ENCODE data around the gene ELP5. TPM values are rescaled to one million over a fixed set of nuclear protein-coding genes. Genes with fewer than 3 reads are reported as not detected.
A peak's percentile ranks its signal among the peaks of the same experiment; 100 is the strongest.
"Not testable (repeated sequence)": the region's sequence is repeated elsewhere in the genome, so short reads cannot be mapped to it uniquely, and the experiment has no call there.

Gene ELP5
- total and polyA plus RNA-seq, 5 donors: 37.9 to 100 (median 75.6) TPM

DNA sequence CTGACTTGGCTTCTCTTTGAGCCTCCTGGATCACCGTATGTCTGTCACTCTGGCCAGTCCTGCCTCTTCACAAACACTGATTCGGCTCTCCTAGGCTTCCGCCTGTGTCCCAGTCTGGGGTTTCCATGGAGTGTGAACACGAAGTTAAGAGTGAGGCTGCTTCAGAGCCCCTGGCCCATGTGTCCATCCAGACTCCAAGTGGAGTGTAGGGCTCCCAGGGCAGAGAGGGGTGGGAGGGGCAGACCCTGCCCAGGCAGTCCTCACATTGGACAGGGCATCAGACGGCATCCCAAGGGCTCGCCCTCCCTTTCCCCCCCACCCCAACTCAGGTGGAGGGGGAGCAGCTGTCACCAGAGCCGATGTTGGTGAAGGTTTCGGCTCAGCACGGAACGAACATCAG is 8.2 kb upstream of the ELP5 start:
- intact Hi-C loops (cut with DNase I); ATAC-seq; H3K9me3 ChIP-seq (ENCODE audit: control insufficient read depth, low read length); H3K4me3 ChIP-seq (ENCODE audit: low read length); H3K27ac ChIP-seq (ENCODE audit: low read length); H3K27me3 ChIP-seq (ENCODE audit: control insufficient read depth, insufficient read depth); H3K4me1 ChIP-seq (ENCODE audit: control insufficient read depth, insufficient read depth, low read length): not testable (repeated sequence)
- 78% methylated on average over 10 of the region's 10 CpGs for WGBS
- peak in 1 of 3 donors; percentile 47 for DNase-seq

DNA sequence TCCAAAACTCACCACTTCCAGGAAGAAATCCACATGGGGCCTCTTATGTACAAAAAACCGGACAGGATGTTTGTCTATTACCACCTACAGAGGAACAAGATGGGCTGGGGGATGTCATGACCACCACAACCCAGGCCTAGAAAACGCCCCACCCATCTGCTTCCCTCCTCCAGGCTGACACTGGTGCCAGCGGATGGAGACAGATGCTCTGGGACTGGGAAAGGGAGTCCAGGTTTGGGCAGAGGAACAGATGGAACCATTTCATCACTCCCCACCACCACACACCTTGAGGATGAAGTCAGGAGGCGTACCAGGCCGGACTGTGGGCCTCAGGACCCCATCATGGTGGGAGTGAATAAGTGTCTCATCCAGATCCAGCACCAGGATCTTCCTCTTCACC is 5.2 kb upstream of the ELP5 start:
- Histone ChIP-seq H3K4me3 (ENCODE audit: low read length) (no peak overlapping the region), H3K9me3 (ENCODE audit: control insufficient read depth, low read length) (no peaks in the 10 kb centered on the region), H3K27me3 (ENCODE audit: control insufficient read depth, insufficient read depth) (no peaks in the 10 kb centered on the region), H3K4me1 (ENCODE audit: control insufficient read depth, insufficient read depth, low read length) (peaks cover 14% of the 10 kb centered on the region), H3K27ac (ENCODE audit: low read length) (no peak overlapping the region)
- DNase-seq: no peak
- intact Hi-C loops (cut with DNase I): no loop called here
- no peak for ATAC-seq
- WGBS: 91% methylated on average over 5 of the region's 5 CpGs

DNA sequence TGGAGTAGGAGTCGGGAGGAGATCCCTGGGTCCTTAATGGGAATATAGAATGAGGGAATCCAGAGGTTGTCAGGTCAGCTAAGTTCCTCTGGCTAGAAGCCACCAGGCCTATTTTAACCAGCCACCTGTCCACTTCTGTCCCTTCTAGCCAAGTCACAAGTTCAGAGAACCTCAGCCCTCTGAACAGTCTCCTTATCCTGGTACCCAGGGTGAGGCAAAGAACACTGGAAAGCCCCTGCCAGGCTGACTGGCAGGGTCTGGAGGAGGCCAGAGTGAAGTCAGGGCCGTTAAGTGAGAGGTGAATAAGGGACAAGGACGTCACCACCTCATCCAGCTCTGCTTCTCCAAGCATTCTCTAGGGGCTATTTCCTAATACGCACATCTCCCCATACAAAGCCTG is 3.2 kb upstream of the ELP5 start:
- peak overlapping the region; percentile 53 for H3K27ac ChIP-seq (ENCODE audit: low read length)
- intact Hi-C loops (cut with DNase I): no loop called here
- peak in 1 of 3 donors; percentile 1 for DNase-seq
- H3K9me3 ChIP-seq (ENCODE audit: control insufficient read depth, low read length): no peaks in the 10 kb centered on the region
- no peaks in the 10 kb centered on the region for H3K27me3 ChIP-seq (ENCODE audit: control insufficient read depth, insufficient read depth)
- H3K4me1 ChIP-seq (ENCODE audit: control insufficient read depth, insufficient read depth, low read length): peaks cover 13% of the 10 kb centered on the region
- no peak overlapping the region for H3K4me3 ChIP-seq (ENCODE audit: low read length)
- WGBS: 73% methylated on average over 4 of the region's 4 CpGs
- ATAC-seq: no peak

DNA sequence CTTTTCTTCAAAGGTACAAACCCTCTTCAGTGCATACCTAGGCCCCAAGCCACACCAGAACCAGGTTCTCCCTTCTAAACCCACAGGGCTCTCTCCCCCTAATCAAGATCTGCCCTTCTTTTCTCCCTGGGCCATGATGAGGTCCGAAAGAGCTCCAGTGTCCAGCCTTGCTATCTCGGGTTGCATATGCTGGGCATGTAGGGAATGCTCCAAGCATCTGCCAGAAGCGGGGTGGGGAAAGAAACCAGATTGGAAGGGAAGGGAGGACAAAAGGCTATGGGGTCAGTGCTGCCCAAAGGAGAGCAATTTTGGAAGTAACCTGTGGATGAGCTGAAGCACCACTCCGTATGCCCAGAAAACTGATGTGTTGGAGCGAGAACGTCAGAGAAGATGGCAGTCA is 2.8 kb upstream of the ELP5 start:
- no peak for ATAC-seq
- DNase-seq: no peak
- peak overlapping the region; percentile 55 for H3K27ac ChIP-seq (ENCODE audit: low read length)
- H3K9me3 ChIP-seq (ENCODE audit: control insufficient read depth, low read length): no peaks in the 10 kb centered on the region
- WGBS: 67% methylated on average over 6 of the region's 6 CpGs
- no peak overlapping the region for H3K4me3 ChIP-seq (ENCODE audit: low read length)
- peaks cover 13% of the 10 kb centered on the region for H3K4me1 ChIP-seq (ENCODE audit: control insufficient read depth, insufficient read depth, low read length)
- intact Hi-C loops (cut with DNase I): no loop called here
- H3K27me3 ChIP-seq (ENCODE audit: control insufficient read depth, insufficient read depth): no peaks in the 10 kb centered on the region

DNA sequence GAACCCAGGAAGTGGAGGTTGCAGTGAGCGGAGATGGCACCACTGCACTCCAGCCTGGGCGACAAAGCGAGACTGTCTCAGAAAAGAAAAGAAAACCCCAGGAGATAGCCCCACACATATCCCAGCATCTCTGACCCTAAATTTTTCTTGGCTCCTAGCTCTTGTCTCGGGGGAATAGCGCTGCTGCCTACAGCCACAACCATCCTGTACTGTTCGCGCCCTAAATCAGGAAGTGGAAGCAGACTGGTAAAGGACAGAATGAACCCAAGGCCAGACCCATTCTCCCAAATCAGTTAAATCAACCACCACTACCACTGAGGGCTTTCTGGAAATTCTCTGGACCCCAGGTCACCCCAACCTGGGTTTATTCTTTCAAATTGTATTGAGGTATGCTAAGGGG is 2.2 kb upstream of the ELP5 start:
- H3K27ac ChIP-seq (ENCODE audit: low read length): peak overlapping the region; percentile 91
- DNase-seq: no peak
- H3K9me3 ChIP-seq (ENCODE audit: control insufficient read depth, low read length): no peaks in the 10 kb centered on the region
- no peaks in the 10 kb centered on the region for H3K27me3 ChIP-seq (ENCODE audit: control insufficient read depth, insufficient read depth)
- peaks cover 13% of the 10 kb centered on the region for H3K4me1 ChIP-seq (ENCODE audit: control insufficient read depth, insufficient read depth, low read length)
- WGBS: 84% methylated on average over 7 of the region's 7 CpGs
- intact Hi-C loops (cut with DNase I): no loop called here
- ATAC-seq: no peak
- H3K4me3 ChIP-seq (ENCODE audit: low read length): peak overlapping the region; percentile 97

DNA sequence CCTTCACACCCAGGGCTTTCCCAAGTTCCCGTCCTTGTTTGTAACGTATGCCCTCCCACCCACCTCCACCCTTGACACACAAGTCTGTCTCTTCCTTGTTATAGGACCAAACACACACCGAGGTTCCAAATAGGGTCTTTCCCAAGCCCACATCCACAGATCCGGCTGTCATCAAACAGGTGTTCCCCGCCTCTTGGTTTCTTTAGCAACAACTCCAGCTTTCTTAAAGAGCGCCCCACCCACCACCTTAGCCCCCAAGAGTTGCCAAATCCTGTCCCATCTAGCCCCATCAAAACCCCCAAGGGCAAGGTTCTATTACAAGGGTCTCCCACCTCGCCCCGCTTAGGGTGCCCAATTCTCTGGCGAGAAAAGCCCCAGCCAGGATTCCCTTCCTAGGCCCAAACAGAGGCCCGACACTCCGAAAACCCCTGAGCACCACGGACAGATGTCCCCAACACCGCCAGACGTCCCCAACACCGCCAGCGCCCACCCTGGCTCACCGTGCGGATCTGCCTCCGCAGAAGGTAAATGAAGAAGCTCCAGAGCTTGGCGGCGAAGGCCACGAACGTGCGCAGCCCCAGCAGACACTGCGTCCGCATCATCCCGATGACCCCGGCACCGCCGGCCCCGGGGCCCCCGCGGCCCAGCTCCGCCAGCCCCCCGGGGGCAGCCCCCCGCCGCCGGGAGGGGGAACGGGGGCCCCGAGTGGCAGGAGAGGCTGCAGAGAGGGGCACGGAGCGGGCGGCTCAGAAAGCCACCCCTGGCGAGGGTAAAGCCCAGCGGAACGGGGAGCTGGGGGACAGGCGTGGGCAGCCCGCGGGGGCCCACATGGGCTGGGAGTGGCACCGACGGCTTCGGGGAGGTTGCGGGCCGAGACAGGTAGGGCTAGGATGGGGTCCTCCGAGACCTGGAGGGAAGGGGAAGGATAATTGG is 1.1 kb upstream of the ELP5 start:
- intact Hi-C loops (cut with DNase I): no loop called here
- no peaks in the 10 kb centered on the region for H3K27me3 ChIP-seq (ENCODE audit: control insufficient read depth, insufficient read depth)
- DNase-seq: peak in 1 of 3 donors; percentile 74
- no peak for ATAC-seq
- peaks cover 13% of the 10 kb centered on the region for H3K4me1 ChIP-seq (ENCODE audit: control insufficient read depth, insufficient read depth, low read length)
- H3K9me3 ChIP-seq (ENCODE audit: control insufficient read depth, low read length): no peaks in the 10 kb centered on the region
- H3K4me3 ChIP-seq (ENCODE audit: low read length): peak overlapping the region; percentile 97
- H3K27ac ChIP-seq (ENCODE audit: low read length): peak overlapping the region; percentile 91
- WGBS: under 1% methylated on average over 55 of the region's 55 CpGs

DNA sequence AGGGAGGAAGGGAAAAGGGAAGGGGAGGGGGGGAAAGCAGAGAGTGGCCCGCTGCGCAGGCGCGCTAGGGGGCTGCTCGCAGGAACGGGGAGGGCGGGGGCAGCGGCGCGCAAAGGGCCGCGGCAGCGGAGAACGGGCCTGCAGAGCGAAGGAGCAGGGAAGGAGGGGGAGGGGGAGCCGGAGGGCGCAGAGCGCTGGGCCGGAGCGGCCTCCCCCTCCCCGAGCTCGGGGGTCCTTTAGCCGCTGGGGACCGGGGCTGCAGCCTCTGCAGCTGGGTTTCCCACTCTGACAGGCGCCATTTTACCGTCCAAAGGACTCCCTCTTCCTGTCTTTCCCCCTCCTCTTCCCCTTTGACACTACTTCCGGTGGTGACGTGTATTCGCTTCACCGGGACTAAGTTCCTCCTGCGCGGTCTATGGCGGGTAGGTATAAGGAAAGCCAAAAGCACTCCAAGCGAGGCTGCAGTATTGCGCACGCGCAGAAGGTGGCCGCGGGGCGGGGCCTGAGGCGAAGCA is 297 bp upstream of the ELP5 start, which contains the start of gene CTDNEP1:
Gene CTDNEP1, minus strand, starts transcription at position 74 of the 515 bp plus-strand sequence. CDS start 438 bp downstream, outside the sequence.
- ATAC-seq (peak; percentile 96 to 97), DNase-seq (peak; percentile 97 to 99 (median 99))
- Histone ChIP-seq H3K27ac (ENCODE audit: low read length) (peak within 1 kb of the TSS; percentile 99), H3K27me3 (ENCODE audit: control insufficient read depth, insufficient read depth) (no peaks in the 10 kb centered on the region), H3K4me1 (ENCODE audit: control insufficient read depth, insufficient read depth, low read length) (peaks cover 13% of the 10 kb centered on the region), H3K4me3 (ENCODE audit: low read length) (peak within 1 kb of the TSS; percentile 97), H3K9me3 (ENCODE audit: control insufficient read depth, low read length) (no peaks in the 10 kb centered on the region)
- 1% methylated on average over 40 of the region's 41 CpGs for WGBS
- intact Hi-C loops (cut with DNase I): no loop called here

DNA sequence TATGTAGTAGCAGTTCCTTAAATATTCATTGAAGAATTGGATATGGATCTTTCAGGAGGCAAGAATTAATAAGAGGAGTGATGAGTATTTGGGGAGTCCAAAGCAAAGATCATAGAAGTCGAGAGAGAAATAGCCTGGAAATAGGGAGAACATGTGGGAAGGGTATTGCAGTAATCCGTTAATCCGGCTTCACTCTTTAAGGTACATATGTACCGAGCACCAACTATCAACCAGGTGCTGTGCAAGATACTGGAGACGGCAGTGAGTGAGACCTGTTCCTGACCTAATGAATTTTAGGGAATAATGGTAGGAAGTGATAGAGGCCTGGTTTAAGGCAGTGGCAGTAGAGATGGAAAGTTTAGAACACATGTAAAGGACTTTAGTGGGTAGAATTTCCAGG is 1.1 kb downstream of the ELP5 start:
- intact Hi-C loops (cut with DNase I): no loop called here
- H3K4me1 ChIP-seq (ENCODE audit: control insufficient read depth, insufficient read depth, low read length): peaks cover 13% of the 10 kb centered on the region

DNA sequence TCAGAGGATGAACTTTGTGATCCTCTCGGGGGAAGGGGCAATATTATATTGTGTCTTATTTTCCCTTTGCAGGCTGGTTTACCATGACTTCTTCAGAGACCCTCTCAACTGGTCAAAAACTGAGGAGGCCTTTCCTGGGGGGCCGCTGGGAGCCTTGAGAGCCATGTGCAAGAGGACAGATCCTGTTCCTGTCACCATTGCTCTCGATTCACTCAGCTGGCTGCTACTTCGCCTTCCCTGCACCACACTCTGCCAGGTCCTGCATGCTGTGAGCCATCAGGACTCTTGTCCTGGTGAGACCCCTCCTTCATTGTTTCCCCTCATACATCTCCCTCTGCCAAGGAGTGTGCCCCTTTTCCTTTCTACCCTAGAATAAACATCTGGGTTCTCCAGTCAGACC is 2.5 kb downstream of the ELP5 start:
- DNase-seq: no peak
- H3K27ac ChIP-seq (ENCODE audit: low read length): no peak overlapping the region
- no peak for ATAC-seq
- no peak overlapping the region for H3K4me3 ChIP-seq (ENCODE audit: low read length)
- peaks cover 6% of the 10 kb centered on the region for H3K4me1 ChIP-seq (ENCODE audit: control insufficient read depth, insufficient read depth, low read length)
- intact Hi-C loops (cut with DNase I): no loop called here
- WGBS: 95% methylated on average over 4 of the region's 4 CpGs
- H3K27me3 ChIP-seq (ENCODE audit: control insufficient read depth, insufficient read depth): no peaks in the 10 kb centered on the region
- H3K9me3 ChIP-seq (ENCODE audit: control insufficient read depth, low read length): no peaks in the 10 kb centered on the region

More for the DNA sequence above, 1.1 kb downstream of the ELP5 start:
- DNase-seq: no peak
- ATAC-seq: no peak
- Histone ChIP-seq H3K9me3 (ENCODE audit: control insufficient read depth, low read length) (no peaks in the 10 kb centered on the region), H3K27me3 (ENCODE audit: control insufficient read depth, insufficient read depth) (no peaks in the 10 kb centered on the region), H3K27ac (ENCODE audit: low read length) (no peak overlapping the region), H3K4me3 (ENCODE audit: low read length) (peak overlapping the region; percentile 65)
- WGBS: 78% methylated on average over 5 of the region's 5 CpGs

DNA sequence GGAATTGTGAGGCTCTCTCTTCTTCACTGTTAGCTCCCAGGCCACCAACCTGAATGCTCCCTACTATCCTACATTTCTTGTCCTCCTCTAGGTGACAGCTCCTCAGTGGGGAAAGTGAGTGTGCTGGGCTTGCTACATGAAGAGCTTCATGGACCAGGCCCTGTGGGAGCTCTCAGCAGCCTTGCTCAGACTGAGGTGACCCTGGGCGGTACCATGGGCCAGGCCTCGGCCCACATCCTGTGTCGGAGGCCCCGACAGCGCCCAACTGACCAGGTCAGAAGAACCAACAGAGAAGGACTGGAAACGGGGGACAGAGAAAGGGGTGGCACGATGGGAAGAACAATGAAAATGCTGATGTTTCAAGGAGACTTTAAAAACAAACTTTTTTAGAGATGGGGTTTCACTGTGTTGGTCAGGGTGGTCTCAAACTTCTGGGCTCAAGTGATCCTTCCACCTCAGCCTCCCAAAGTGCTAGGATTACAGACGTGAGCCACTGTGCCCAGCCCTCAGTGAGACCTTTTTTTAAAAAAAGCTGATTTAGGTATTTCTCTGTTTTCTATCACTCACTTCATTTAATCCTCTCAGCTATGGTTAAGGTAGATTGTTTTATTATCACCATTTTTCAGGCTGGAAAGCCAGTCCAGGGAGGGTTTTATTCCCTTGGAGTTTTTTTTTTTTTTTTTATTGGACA is 4.9 kb downstream of the ELP5 start:
- Histone ChIP-seq H3K9me3 (ENCODE audit: control insufficient read depth, low read length) (no peaks in the 10 kb centered on the region), H3K27ac (ENCODE audit: low read length) (no peak overlapping the region), H3K4me1 (ENCODE audit: control insufficient read depth, insufficient read depth, low read length) (no peaks in the 10 kb centered on the region), H3K27me3 (ENCODE audit: control insufficient read depth, insufficient read depth) (no peaks in the 10 kb centered on the region), H3K4me3 (ENCODE audit: low read length) (no peak overlapping the region)
- no peak for DNase-seq
- no peak for ATAC-seq
- intact Hi-C loops (cut with DNase I): no loop called here
- WGBS: 88% methylated on average over 8 of the region's 8 CpGs

Measured in right cardiac atrium (tissue), 5 donors.